PFSK-1 (cell line): ENCODE results near the gene DPF3.

Source experiments
- FOXP2 ChIP-seq: optimal IDR thresholded peaks from 2 replicates; pipeline ENCODE3; 2011; ENCODE audit warnings: borderline replicate concordance, control low read depth, inconsistent platforms; ENCODE audit not compliant: insufficient read depth; ENCODE audit errors: extremely low read length, extremely low read depth
- POLR2AphosphoS5 ChIP-seq: IDR thresholded peaks from 2 replicates; pipeline ENCODE4 v1.6.1; 2012; ENCODE audit warnings: low read depth, mild to moderate bottlenecking, control low read depth, low read length, moderate library complexity
- SIN3A ChIP-seq: IDR thresholded peaks from 2 replicates; pipeline ENCODE4 v1.6.1; 2012; ENCODE audit warnings: mild to moderate bottlenecking, low read length, moderate library complexity, borderline replicate concordance; ENCODE audit not compliant: insufficient read depth
- TAF1 ChIP-seq: IDR thresholded peaks from 2 replicates; pipeline ENCODE4 v1.6.1; 2012; ENCODE audit warnings: low read length, control low read depth, borderline replicate concordance; ENCODE audit not compliant: insufficient read depth
- TF ChIP-seq, protein P1 (sequence below), 2 experiments: IDR thresholded peaks; 2 replicates each; pipeline versions ENCODE4 v1.6.1 to v1.8.0; 2011 to 2012; ENCODE audit warnings: low read depth in 2 of 2, low read length in 2 of 2, control low read depth in 1 of 2, inconsistent platforms in 1 of 2, mild to moderate bottlenecking in 1 of 2, moderate library complexity in 1 of 2; ENCODE audit not compliant: insufficient read depth in 1 of 2

DPF3 gene

DNA sequence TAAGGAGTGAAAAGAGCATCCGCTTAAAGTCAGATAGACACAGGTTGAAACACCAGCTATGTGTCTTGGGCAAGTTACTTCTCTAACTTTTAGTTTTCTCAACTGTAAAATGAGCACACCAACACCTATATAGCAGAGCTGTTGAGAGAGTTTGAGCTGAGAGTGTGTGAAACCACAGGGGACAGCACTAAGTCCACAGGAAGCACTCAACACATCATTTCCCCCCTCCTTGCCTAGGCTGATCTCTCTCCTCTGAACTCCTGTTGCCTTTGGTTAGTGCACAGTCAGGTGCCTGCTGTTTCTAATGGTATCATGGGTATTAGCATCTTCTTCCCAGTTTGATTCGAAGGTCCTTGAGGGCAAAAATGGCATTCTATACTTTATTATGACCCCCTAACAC, 176.7 kb downstream of the DPF3 start:
- TF ChIP-seq TAF1 (no peak), FOXP2 (no peak), SIN3A (no peak), POLR2AphosphoS5 (no peak)
- TF ChIP-seq, protein P1, sequence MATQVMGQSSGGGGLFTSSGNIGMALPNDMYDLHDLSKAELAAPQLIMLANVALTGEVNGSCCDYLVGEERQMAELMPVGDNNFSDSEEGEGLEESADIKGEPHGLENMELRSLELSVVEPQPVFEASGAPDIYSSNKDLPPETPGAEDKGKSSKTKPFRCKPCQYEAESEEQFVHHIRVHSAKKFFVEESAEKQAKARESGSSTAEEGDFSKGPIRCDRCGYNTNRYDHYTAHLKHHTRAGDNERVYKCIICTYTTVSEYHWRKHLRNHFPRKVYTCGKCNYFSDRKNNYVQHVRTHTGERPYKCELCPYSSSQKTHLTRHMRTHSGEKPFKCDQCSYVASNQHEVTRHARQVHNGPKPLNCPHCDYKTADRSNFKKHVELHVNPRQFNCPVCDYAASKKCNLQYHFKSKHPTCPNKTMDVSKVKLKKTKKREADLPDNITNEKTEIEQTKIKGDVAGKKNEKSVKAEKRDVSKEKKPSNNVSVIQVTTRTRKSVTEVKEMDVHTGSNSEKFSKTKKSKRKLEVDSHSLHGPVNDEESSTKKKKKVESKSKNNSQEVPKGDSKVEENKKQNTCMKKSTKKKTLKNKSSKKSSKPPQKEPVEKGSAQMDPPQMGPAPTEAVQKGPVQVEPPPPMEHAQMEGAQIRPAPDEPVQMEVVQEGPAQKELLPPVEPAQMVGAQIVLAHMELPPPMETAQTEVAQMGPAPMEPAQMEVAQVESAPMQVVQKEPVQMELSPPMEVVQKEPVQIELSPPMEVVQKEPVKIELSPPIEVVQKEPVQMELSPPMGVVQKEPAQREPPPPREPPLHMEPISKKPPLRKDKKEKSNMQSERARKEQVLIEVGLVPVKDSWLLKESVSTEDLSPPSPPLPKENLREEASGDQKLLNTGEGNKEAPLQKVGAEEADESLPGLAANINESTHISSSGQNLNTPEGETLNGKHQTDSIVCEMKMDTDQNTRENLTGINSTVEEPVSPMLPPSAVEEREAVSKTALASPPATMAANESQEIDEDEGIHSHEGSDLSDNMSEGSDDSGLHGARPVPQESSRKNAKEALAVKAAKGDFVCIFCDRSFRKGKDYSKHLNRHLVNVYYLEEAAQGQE (IDR thresholded peaks at IDR 0.05; ENCODE audit: insufficient read depth in 1 of 2, low read depth in 2 of 2, low read length in 2 of 2): no peak

DNA sequence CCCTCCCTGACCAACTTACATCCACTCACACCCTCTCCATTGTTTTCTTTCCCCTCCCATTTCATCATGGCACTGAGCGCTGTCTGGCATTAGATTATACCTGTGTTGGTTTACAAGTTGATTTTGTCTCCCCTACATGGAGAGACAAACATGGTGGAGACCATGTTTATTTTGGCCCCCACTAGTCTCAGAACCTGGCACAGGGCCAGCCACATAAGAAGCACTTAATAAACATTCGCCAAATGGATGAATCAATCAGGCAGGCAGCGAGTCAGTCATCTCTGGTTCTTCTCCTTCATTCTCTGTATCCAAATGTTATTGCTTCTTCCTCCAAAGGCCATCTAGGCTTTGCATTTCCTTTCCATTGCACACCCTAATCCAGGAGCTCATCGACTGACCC, 177.4 kb downstream of the DPF3 start:
- TF ChIP-seq FOXP2 (no peak), TAF1 (no peak), POLR2AphosphoS5 (no peak), SIN3A (no peak)
- TF ChIP-seq, protein P1 (IDR thresholded peaks at IDR 0.05; ENCODE audit: insufficient read depth in 1 of 2, low read depth in 2 of 2, low read length in 2 of 2): no peak

GRCh38 chr14:72715850-72716228, 178.1 kb downstream of the DPF3 start:
- TF ChIP-seq SIN3A (no peak), POLR2AphosphoS5 (no peak), FOXP2 (no peak), TAF1 (no peak)
- TF ChIP-seq, protein P1 (IDR thresholded peaks at IDR 0.05; ENCODE audit: insufficient read depth in 1 of 2, low read depth in 2 of 2, low read length in 2 of 2): no peak

DNA sequence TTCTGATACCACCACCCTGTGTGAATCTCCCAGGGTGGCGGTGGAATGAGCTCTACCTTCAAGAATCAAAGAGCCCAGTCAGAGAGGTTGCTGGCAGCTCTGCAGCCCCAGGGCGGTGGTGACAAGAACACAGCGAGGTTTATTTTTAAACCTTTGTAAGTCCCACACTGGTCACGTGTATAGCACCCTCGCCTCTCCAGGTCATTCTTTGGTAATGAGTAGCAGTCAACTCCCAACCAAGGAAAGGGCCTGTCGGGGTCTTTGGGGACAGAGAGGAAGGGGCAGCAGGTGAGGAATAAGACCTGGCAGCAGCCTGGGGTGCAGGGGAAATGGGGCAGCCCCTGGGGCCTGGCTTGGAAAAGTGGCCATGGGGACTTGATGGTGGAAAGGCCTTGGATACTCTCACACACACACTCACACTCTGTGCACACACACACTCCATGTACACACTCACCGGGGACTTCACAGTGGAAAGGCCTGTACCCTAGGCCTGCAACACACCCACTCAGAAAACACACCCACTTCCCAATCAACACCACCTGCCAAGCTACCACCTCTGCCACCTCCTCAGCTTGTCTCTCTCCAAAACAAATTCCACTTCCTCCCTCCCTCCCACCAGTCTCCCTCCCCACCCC, 178.6 kb downstream of the DPF3 start:
- TF ChIP-seq, protein P1 (IDR thresholded peaks at IDR 0.05; ENCODE audit: insufficient read depth in 1 of 2, low read depth in 2 of 2, low read length in 2 of 2): no peak

GRCh38 chr14:72714871-72715214, 179.1 kb downstream of the DPF3 start:
- no peak for TF ChIP-seq POLR2AphosphoS5
- no peak for TF ChIP-seq SIN3A
- no peak for TF ChIP-seq FOXP2
- no peak for TF ChIP-seq TAF1
